ENCODE data around the gene MCCD1. TPM values are rescaled to one million over a fixed set of nuclear protein-coding genes. Genes with fewer than 3 reads are reported as not detected.

MCCD1 gene
- total RNA-seq, 2 experiments from 2014 or later, result not detected

DNA sequence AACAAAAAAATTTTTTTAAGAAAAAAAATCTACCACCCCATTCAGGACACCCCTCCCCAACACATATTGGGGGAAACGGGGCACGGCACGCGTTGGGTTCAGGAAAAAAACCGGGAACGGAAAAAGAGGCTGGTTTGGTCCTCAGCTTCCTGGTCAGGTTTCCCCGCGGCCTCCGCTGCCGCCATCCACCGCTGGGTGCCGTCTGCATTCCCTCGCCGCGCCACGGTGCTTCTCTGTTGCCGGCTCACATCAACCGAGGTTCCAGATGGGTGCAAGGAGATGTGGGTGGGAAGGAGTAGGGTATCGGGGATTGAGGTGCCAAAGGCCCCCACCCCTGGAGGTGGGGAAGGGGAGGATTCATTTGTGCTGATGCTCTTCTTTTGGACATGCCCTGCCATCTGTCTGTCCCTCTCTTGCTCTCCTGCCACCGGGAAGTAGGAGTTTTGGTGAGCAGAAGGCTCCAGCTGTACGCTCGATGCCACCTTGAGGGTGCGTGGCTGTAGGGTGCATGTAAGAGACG lies 5.8 kb downstream of the MCCD1 start:
- ATAC-seq (no peak), DNase-seq (no peak)
- Mint-ChIP-seq H3K27ac (no peak overlapping the region), H3K9me3 (no peaks in the 10 kb centered on the region), H3K4me3 (no peak overlapping the region), H3K27me3 (no peaks in the 10 kb centered on the region), H3K36me3 (ENCODE audit: low read depth) (peaks cover 84% of the 10 kb centered on the region), H3K4me1 (ENCODE audit: low read depth) (peaks cover 51% of the 10 kb centered on the region)
- intact Hi-C loops (cut with micrococcal nuclease), result no loop called here
- no peak for TF ChIP-seq CTCF (IDR thresholded peaks at IDR 0.05)
- ChIA-PET POLR2A (interaction anchor here (0.6 to 1.7 kb wide), 8 partner anchors 9 to 427 kb away, joined by 3 to 7 read pairs (median 4); partner anchors contain the start of gene MICB), CTCF (interaction anchor here (1.1 to 56.2 kb wide), 3 partner anchors 10 to 57 kb away, joined by 3 to 2542 read pairs (median 4); partner anchors contain the start of genes LST1, LTB, NCR3 and TNF)

- ChIA-PET POLR2A (interaction anchor here (0.8 to 2.1 kb wide), 5 partner anchors 19 to 89 kb away, joined by 3 to 11 read pairs (median 7); partner anchors contain the start of gene MICB), CTCF (interaction anchor here (1.1 to 56.2 kb wide), 3 partner anchors 11 to 56 kb away, joined by 3 to 2542 read pairs (median 4); partner anchors contain the start of genes LST1, LTB, NCR3 and TNF)
- Mint-ChIP-seq H3K27ac (peak overlapping the region; percentile 14), H3K4me1 (ENCODE audit: low read depth) (peaks cover 58% of the 10 kb centered on the region), H3K27me3 (no peaks in the 10 kb centered on the region), H3K36me3 (ENCODE audit: low read depth) (peaks cover 87% of the 10 kb centered on the region), H3K9me3 (no peaks in the 10 kb centered on the region), H3K4me3 (no peak overlapping the region)
- ATAC-seq, result no peak
- intact Hi-C loops (cut with micrococcal nuclease), result no loop called here
- no peak for DNase-seq
- no peak for TF ChIP-seq CTCF (IDR thresholded peaks at IDR 0.05)
Observed at GRCh38 chr6:31535538-31536324, 7.0 kb downstream of the MCCD1 start.

- ATAC-seq (no peak), DNase-seq (peak; percentile 29)
- ChIA-PET POLR2A (interaction anchor here (0.6 to 6.0 kb wide), 12 partner anchors 9 to 113 kb away, joined by 3 to 97 read pairs (median 4); partner anchors contain the start of genes LTB, MCCD1, PRRC2A and TNF), CTCF (interaction anchor here (1.3 to 56.2 kb wide), 3 partner anchors 44 to 53 kb away, joined by 6 to 2542 read pairs (median 12); partner anchors contain the start of genes LST1, LTB, NCR3 and TNF)
- Mint-ChIP-seq H3K4me1 (ENCODE audit: low read depth) (peaks cover 52% of the 10 kb centered on the region), H3K9me3 (no peaks in the 10 kb centered on the region), H3K4me3 (peak overlapping the region; percentile 81), H3K27ac (peak overlapping the region; percentile 95), H3K36me3 (ENCODE audit: low read depth) (peaks cover 70% of the 10 kb centered on the region), H3K27me3 (no peaks in the 10 kb centered on the region)
- TF ChIP-seq CTCF (IDR thresholded peaks at IDR 0.05), result no peak
- intact Hi-C loops (cut with micrococcal nuclease), result no loop called here
Observed at GRCh38 chr6:31538805-31539400, 10.1 kb downstream of the MCCD1 start.

GRCh38 chr6:31540640-31541039 lies 11.9 kb downstream of the MCCD1 start:
- TF ChIP-seq CTCF (IDR thresholded peaks at IDR 0.05), result no peak
- Mint-ChIP-seq H3K4me3 (peak overlapping the region; percentile 81), H3K9me3 (no peaks in the 10 kb centered on the region), H3K4me1 (ENCODE audit: low read depth) (peaks cover 43% of the 10 kb centered on the region), H3K27me3 (no peaks in the 10 kb centered on the region), H3K36me3 (ENCODE audit: low read depth) (peaks cover 53% of the 10 kb centered on the region), H3K27ac (peak overlapping the region; percentile 95)
- ChIA-PET CTCF (interaction anchor here (1.2 to 56.2 kb wide), 6 partner anchors 10 to 82 kb away, joined by 5 to 2542 read pairs (median 12); partner anchors contain the start of genes LST1, LTB, NCR3 and TNF), POLR2A (interaction anchor here (0.8 to 6.0 kb wide), 24 partner anchors 9 to 1313 kb away, joined by 3 to 97 read pairs (median 6); partner anchors contain the start of genes C6orf47, DXO, GPANK1 and LSM2)
- intact Hi-C loops (cut with micrococcal nuclease), result loop anchor here (2.0 to 10.0 kb wide), 3 partner anchors 48 to 194 kb away; partner anchors contain the start of genes C6orf47, CLIC1, CSNK2B and GPANK1
- DNase-seq (no peak), ATAC-seq (no peak)
